GM10266 (cell line): ENCODE data around the gene FREM1.

Experiments used
- DNase-seq: peaks from one replicate; pipeline ENCODE4 v3.0.0; 2012; ENCODE audit errors: extremely low spot score
- TF ChIP-seq, protein P1 (sequence below): IDR thresholded peaks from 2 replicates; pipeline ENCODE4 v1.5.1; 2012; ENCODE audit warnings: mild to moderate bottlenecking, low read depth; ENCODE audit not compliant: control insufficient read depth, insufficient read depth; ENCODE audit errors: missing control alignments

Gene FREM1

DNA sequence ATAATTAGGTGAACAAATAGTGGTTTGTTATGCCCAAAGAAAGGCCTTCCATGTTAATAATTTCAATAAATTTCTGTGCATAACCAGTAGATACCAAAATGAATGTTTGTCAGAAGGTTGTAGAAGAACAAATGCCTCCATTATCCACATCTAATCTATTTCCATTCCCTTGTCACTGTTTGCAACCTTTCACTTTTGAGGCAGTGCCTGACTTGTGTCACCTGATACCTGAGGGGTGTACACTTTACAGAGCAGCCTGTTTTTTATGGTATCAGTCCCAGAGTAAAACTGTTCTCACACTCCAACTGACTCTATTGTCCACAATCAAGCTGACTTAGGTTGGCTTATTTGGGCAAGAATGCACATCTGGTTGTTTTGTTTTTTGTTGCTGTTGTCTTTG, 40.1 kb downstream of the FREM1 start:
- TF ChIP-seq, protein P1, sequence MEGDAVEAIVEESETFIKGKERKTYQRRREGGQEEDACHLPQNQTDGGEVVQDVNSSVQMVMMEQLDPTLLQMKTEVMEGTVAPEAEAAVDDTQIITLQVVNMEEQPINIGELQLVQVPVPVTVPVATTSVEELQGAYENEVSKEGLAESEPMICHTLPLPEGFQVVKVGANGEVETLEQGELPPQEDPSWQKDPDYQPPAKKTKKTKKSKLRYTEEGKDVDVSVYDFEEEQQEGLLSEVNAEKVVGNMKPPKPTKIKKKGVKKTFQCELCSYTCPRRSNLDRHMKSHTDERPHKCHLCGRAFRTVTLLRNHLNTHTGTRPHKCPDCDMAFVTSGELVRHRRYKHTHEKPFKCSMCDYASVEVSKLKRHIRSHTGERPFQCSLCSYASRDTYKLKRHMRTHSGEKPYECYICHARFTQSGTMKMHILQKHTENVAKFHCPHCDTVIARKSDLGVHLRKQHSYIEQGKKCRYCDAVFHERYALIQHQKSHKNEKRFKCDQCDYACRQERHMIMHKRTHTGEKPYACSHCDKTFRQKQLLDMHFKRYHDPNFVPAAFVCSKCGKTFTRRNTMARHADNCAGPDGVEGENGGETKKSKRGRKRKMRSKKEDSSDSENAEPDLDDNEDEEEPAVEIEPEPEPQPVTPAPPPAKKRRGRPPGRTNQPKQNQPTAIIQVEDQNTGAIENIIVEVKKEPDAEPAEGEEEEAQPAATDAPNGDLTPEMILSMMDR: no peak
- no peak for DNase-seq

DNA sequence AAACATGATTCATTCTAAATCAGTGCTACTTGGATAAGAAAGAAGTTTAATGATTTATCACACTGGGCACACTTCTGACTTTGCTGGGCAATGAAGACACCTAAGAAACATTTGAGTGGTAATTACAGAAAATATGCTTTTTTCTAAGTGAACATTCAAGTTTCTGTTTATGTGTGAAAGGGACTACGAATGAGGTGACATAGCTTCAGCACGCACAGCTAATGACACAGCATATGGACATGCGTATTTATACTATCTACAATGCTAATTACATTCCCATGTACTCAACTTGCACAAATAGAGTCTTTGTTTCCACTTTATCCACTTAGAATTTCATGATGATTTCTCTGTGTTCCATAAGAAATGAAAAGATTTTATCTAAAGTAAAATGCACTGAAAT, 40.6 kb downstream of the FREM1 start:
- TF ChIP-seq, protein P1: no peak
- DNase-seq: no peak

DNA sequence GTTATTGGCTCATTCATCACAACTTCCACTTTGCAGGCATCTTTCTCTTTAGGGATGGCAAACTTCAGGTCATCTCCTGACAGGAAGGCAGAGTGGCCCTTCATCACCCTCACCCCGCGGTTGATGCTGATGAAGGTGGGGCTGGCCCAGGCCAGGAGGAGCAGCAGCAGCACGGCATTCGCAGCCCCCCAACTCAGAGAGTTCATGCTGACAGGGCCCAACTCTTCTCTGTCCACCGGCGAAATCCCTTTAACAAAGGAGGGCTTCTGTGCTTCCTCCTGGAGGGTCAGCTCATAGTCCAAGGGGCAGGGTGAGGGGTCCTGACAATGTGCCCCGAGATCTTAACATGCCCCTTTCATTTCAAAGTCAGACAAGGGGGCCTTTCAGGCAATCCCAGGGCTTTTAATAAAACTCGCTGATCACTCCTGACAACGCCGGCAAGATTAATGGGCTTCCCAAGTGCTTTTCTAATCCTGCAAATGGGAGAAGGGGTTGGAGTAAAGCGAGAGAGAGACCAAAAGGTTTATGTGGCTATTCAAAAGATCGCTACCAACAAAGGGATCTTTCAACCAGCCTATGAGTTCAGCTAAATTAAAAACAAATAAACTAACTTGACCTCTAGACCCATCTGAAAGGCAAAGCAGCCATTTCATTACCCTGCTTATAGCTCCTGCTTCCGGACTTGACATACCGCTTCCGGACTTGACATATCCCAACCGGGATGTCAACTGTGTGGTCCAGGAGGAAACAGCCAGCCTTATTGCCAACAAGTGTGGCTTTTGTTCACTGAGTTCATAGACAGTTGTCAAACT, 41.2 kb downstream of the FREM1 start:
- TF ChIP-seq, protein P1: no peak
- no peak for DNase-seq

- DNase-seq: no peak
- TF ChIP-seq, protein P1: no peak
Measured at GRCh38 chr9:14868418-14868771, 41.8 kb downstream of the FREM1 start.

- TF ChIP-seq, protein P1: no peak
Measured at GRCh38 chr9:14866200-14866749, 44.0 kb downstream of the FREM1 start.

DNA sequence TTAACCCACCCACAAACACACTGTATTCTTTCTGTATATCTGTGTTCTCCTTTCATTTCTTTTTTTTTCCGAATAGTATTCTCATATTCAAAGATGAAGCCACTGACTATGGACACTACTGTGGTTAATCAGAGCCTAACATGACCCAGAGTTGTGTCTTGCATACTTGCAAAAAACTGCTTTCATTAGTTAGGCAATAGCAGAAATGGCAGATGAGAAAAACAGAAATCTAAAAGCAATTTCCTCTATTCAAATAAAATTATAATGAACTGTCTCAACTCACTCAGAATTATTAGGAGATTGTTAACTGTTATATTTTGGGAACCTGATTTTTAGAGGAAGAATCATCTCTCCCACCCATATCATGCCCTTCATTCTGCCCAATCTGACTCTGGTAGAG, 45.9 kb downstream of the FREM1 start:
- no peak for DNase-seq
- TF ChIP-seq, protein P1: no peak

More at GRCh38 chr9:14866200-14866749, 44.0 kb downstream of the FREM1 start:
- no peak for DNase-seq

DNA sequence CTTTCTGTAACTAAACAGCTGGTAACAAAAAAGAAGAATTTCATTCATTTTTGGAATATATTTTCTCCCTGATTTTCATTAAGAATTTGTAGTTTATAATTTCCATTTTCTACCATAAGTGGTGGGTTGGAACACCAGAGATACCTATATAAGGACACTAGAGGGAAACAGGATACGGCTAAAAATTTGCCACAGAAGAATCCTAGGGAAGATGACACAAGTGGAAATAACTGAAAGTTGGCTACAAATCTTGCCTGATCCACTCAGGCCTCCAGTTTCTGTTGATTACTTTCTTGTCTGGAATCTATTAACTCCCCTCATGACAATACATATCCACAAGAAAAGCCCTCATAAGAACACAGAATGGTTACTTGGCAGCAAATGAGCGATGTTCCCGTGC, 46.8 kb downstream of the FREM1 start:
- no peak for DNase-seq

More for the DNA sequence above, 46.8 kb downstream of the FREM1 start:
- TF ChIP-seq, protein P1: no peak
